NT2/D1 (cell line): Measurements from ENCODE around the gene GRHPR.

Experiments used
- SUZ12 ChIP-seq: IDR thresholded peaks from 2 replicates; pipeline ENCODE4 v1.6.1; 2011; ENCODE audit not compliant: insufficient read length, insufficient read depth; ENCODE audit errors: extremely low read depth
- ZNF274 ChIP-seq: IDR thresholded peaks from 2 replicates; pipeline ENCODE4 v1.6.1; 2011; ENCODE audit warnings: mild to moderate bottlenecking, low read depth, low read length

GRCh38 chr9:37399336-37399735 lies 23.2 kb upstream of the GRHPR start:
- TF ChIP-seq SUZ12 (no peak), ZNF274 (no peak)
